H1 (cell line): ENCODE results near the gene LRRC74A. TPM values are rescaled to one million over a fixed set of nuclear protein-coding genes. Genes with fewer than 3 reads are reported as not detected.

ENCODE experiments used
- CTCF ChIA-PET: fragments of 300-600 bp; sonication (Branson Sonifier 250); formaldehyde crosslinking; loops from one replicate; lab custom pipeline; 2021; ENCODE audit not compliant: partially characterized antibody; lab: Charles Lee
- POLR2A ChIA-PET: fragments of 300-600 bp; sonication (Branson Sonifier 250); formaldehyde crosslinking; loops from one replicate; lab custom pipeline; 2021; ENCODE audit warnings: inconsistent platforms; ENCODE audit not compliant: partially characterized antibody; lab: Charles Lee
- DNase-seq, 2 experiments: peaks; one replicate each; pipeline versions ENCODE4 v3.0.0 to v3.0.0-alpha.2; 2010 to 2022; ENCODE audit warnings: low spot score in 2 of 2, low read depth in 1 of 2, mixed read lengths in 1 of 2
- FAIRE-seq: peaks from 2 replicates; lab custom pipeline; 2011; peaks lifted over from hg19 to GRCh38; lab: Jason Lieb, UNC
- H2AFZ ChIP-seq: 2 replicates; pipeline ENCODE4 v1.8.1; 2012; ENCODE audit warnings: low read length, inconsistent platforms
- H2AK5ac ChIP-seq: 2 replicates; pipeline ENCODE4 v1.6.1; 2013; ENCODE audit warnings: low read depth, low read length
- H2BK120ac ChIP-seq: replicated peaks from 2 replicates; pipeline ENCODE3; 2013; ENCODE audit warnings: low read depth, low read length, inconsistent platforms
- H2BK12ac ChIP-seq: 2 replicates; pipeline ENCODE4 v1.6.1; 2013; ENCODE audit warnings: low read depth, low read length
- H2BK15ac ChIP-seq: 2 replicates; pipeline ENCODE4 v1.6.1; 2013; ENCODE audit warnings: low read length
- H2BK20ac ChIP-seq: 2 replicates; pipeline ENCODE4 v1.6.1; 2013; ENCODE audit warnings: low read length
- H2BK5ac ChIP-seq: 2 replicates; pipeline ENCODE4 v1.6.1; 2013; ENCODE audit warnings: low read depth, low read length
- H3K14ac ChIP-seq: 2 replicates; pipeline ENCODE4 v1.6.1; 2013; ENCODE audit warnings: inconsistent platforms; ENCODE audit not compliant: insufficient read length
- H3K18ac ChIP-seq: 2 replicates; pipeline ENCODE4 v1.6.1; 2013; ENCODE audit warnings: low read length; ENCODE audit errors: extremely low read depth
- H3K23ac ChIP-seq: 2 replicates; pipeline ENCODE4 v1.6.1; 2013; ENCODE audit warnings: inconsistent platforms; ENCODE audit not compliant: insufficient read length
- H3K23me2 ChIP-seq: 2 replicates; pipeline ENCODE4 v1.6.1; 2013; ENCODE audit warnings: low read depth, low read length
- H3K27ac ChIP-seq: 2 replicates; pipeline ENCODE4 v1.6.1; 2011; ENCODE audit warnings: low read depth, low read length, inconsistent platforms
- H3K27me3 ChIP-seq, 4 experiments: replicated peaks in 1 of 4; 1 replicate in 1 of 4; 2 replicates in 3 of 4; pipeline versions ENCODE4 v1.6.1 to v1.8.1; 2011 to 2013; ENCODE audit warnings: low read length in 3 of 4, mild to moderate bottlenecking in 3 of 4, inconsistent platforms in 2 of 4, mixed read lengths in 2 of 4, moderate library complexity in 1 of 4; ENCODE audit not compliant: control insufficient read depth in 3 of 4, insufficient read depth in 3 of 4; ENCODE audit errors: extremely low read depth in 1 of 4
- H3K36me3 ChIP-seq, 4 experiments: 2 replicates each; pipeline versions ENCODE4 v1.6.1 to v1.8.1; 2011 to 2013; ENCODE audit warnings: mild to moderate bottlenecking in 4 of 4, low read length in 3 of 4, moderate library complexity in 2 of 4, control low read depth in 1 of 4, inconsistent platforms in 1 of 4; ENCODE audit not compliant: insufficient read depth in 4 of 4, control insufficient read depth in 2 of 4
- H3K4ac ChIP-seq: replicated peaks from 2 replicates; pipeline ENCODE3; 2013; ENCODE audit warnings: low read length, low read depth, mixed read lengths, inconsistent platforms; ENCODE audit not compliant: insufficient read length
- H3K4me1 ChIP-seq, 4 experiments: replicated peaks in 1 of 4; 1 replicate in 1 of 4; 2 replicates in 3 of 4; pipeline versions ENCODE4 v1.6.1 to v1.8.1; 2011 to 2013; ENCODE audit warnings: low read length in 3 of 4, inconsistent platforms in 2 of 4, mixed read lengths in 1 of 4; ENCODE audit not compliant: insufficient read depth in 4 of 4, control insufficient read depth in 3 of 4
- H3K4me2 ChIP-seq, 2 experiments: 2 replicates each; pipeline versions ENCODE4 v1.6.1 to v1.8.1; 2011 to 2013; ENCODE audit warnings: low read depth in 2 of 2, low read length in 2 of 2, control low read depth in 1 of 2, inconsistent platforms in 1 of 2, mild to moderate bottlenecking in 1 of 2; ENCODE audit not compliant: insufficient read depth in 1 of 2
- H3K4me3 ChIP-seq, 4 experiments: fragments of 200-600, 300-600 bp in 1 of 4; sonication (generic), shearing (Covaris generic), sonication (Bioruptor Twin) in 1 of 4; 2 replicates each; pipeline versions ENCODE4 v1.5.1 to v1.8.1; 2011 to 2016; ENCODE audit warnings: low read length in 4 of 4, low read depth in 3 of 4, control low read depth in 2 of 4, inconsistent platforms in 2 of 4, mild to moderate bottlenecking in 2 of 4, mixed read lengths in 1 of 4, moderate library complexity in 1 of 4; ENCODE audit not compliant: insufficient read depth in 2 of 4; ENCODE audit errors: extremely low read depth in 1 of 4
- H3K56ac ChIP-seq: replicated peaks from 2 replicates; pipeline ENCODE3; 2013; ENCODE audit warnings: low read depth, mild to moderate bottlenecking, mixed read lengths, low read length, inconsistent platforms; ENCODE audit not compliant: insufficient read length
- H3K79me1 ChIP-seq: 2 replicates; pipeline ENCODE4 v1.6.1; 2013; ENCODE audit warnings: low read depth, low read length, control low read depth
- H3K79me2 ChIP-seq, 2 experiments: 2 replicates each; pipeline versions ENCODE4 v1.6.1 to v1.8.1; 2012 to 2013; ENCODE audit warnings: low read length in 2 of 2, mild to moderate bottlenecking in 2 of 2, inconsistent platforms in 1 of 2; ENCODE audit not compliant: insufficient read depth in 2 of 2, control insufficient read depth in 1 of 2
- H3K9ac ChIP-seq, 4 experiments: replicated peaks in 1 of 4; 1 replicate in 1 of 4; 2 replicates in 3 of 4; pipeline versions ENCODE4 v1.6.1 to v1.8.1; 2011 to 2013; ENCODE audit warnings: low read depth in 3 of 4, low read length in 3 of 4, control low read depth in 2 of 4, mild to moderate bottlenecking in 2 of 4, moderate library complexity in 2 of 4, inconsistent platforms in 1 of 4; ENCODE audit errors: extremely low read depth in 1 of 4
- H3K9me3 ChIP-seq, 2 experiments: 2 replicates each; pipeline versions ENCODE4 v1.6.1 to v1.8.1; 2012 to 2013; ENCODE audit warnings: mild to moderate bottlenecking in 2 of 2, moderate library complexity in 2 of 2, control low read depth in 1 of 2, inconsistent platforms in 1 of 2, low read depth in 1 of 2, low read length in 1 of 2, mixed read lengths in 1 of 2; ENCODE audit not compliant: insufficient read depth in 2 of 2
- H4K20me1 ChIP-seq, 2 experiments: replicated peaks in 1 of 2; 2 replicates each; pipeline versions ENCODE3 to v1.8.1; 2011 to 2013; ENCODE audit warnings: inconsistent platforms in 2 of 2, low read length in 2 of 2, mild to moderate bottlenecking in 1 of 2; ENCODE audit not compliant: insufficient read depth in 2 of 2, control insufficient read depth in 1 of 2
- H4K5ac ChIP-seq: 2 replicates; pipeline ENCODE4 v1.6.1; 2013; ENCODE audit warnings: low read length, low read depth, mixed read lengths, inconsistent platforms; ENCODE audit not compliant: insufficient read length
- H4K8ac ChIP-seq: 2 replicates; pipeline ENCODE4 v1.8.0; 2013; ENCODE audit warnings: mild to moderate bottlenecking, moderate library complexity, low read length, inconsistent platforms; ENCODE audit not compliant: insufficient read depth; ENCODE audit errors: extremely low read depth
- H4K91ac ChIP-seq: replicated peaks from 2 replicates; pipeline ENCODE3; 2013; ENCODE audit warnings: low read length, mixed read lengths, inconsistent platforms; ENCODE audit not compliant: insufficient read length
- EGR1 ChIP-seq: IDR thresholded peaks from 2 replicates; pipeline ENCODE4 v1.6.1; 2011; ENCODE audit warnings: low read depth, low read length, borderline replicate concordance
- EZH2 ChIP-seq: fragments of 200-600 bp; sonication (generic); IDR thresholded peaks from 2 replicates; pipeline ENCODE4 v1.7.1; 2012; ENCODE audit warnings: low read depth, mild to moderate bottlenecking, moderate library complexity, low read length, inconsistent platforms; ENCODE audit not compliant: severe bottlenecking
- KDM1A ChIP-seq: fragments of 200-600, 300-600 bp; sonication (generic); IDR thresholded peaks from 2 replicates; pipeline ENCODE4 v1.7.1; 2016; ENCODE audit warnings: mild to moderate bottlenecking, low read length, borderline replicate concordance
- POLR2AphosphoS5 ChIP-seq: IDR thresholded peaks from 2 replicates; pipeline ENCODE4 v1.6.1; 2011; ENCODE audit warnings: low read depth, low read length
- SRF ChIP-seq: IDR thresholded peaks from 2 replicates; pipeline ENCODE4 v1.6.1; 2011; ENCODE audit warnings: mild to moderate bottlenecking, low read depth, low read length, moderate library complexity
- TAF1 ChIP-seq: IDR thresholded peaks from 2 replicates; pipeline ENCODE4 v1.6.1; 2011; ENCODE audit warnings: mild to moderate bottlenecking, low read depth, low read length
- TAF7 ChIP-seq: optimal IDR thresholded peaks from 2 replicates; pipeline ENCODE3; 2011; ENCODE audit warnings: low read depth, mild to moderate bottlenecking, inconsistent platforms, low read length, moderate library complexity, borderline replicate concordance
- YY1 ChIP-seq: IDR thresholded peaks from 2 replicates; pipeline ENCODE4 v1.6.1; 2011; ENCODE audit warnings: low read depth, mild to moderate bottlenecking, low read length
- WGBS, 2 experiments: shearing (Covaris generic) in 1 of 2; methylation state at CpG; one replicate each; pipeline versions ENCODE4 v1.1.6 to v1.1.7; 2013 to 2015; ENCODE audit warnings: low lambda C conversion rate in 2 of 2, mixed read lengths in 2 of 2, inconsistent platforms in 1 of 2, low coverage in 1 of 2, missing lambda C conversion rate in 1 of 2; ENCODE audit not compliant: insufficient replicate concordance in 2 of 2, insufficient coverage in 1 of 2, insufficient read length in 1 of 2; ENCODE audit errors: extremely low coverage in 1 of 2, missing lambda C conversion rate in 1 of 2; 5-methylcytosine and 5-hydroxymethylcytosine counted together
- polyA plus RNA-seq, 7 experiments: library from polyadenylated mRNA; depleted of rRNA in 3 of 7; stranded (reverse) in 5 of 7; unstranded in 2 of 7; fragments of >200 nt in 5 of 7; fragments of 200-250 nt in 2 of 7; gene quantifications; 1 replicate in 5 of 7; 2 replicates in 1 of 7; 4 replicates in 1 of 7; pipeline versions ENCODE4 v1.2.1 to v1.2.3, GENCODE V29; 2011 to 2013; ENCODE audit warnings: missing spikeins in 2 of 7, mixed read lengths in 2 of 7
- total RNA-seq: library from RNA; stranded (reverse); fragmentation: NEBNext Ultra II Directional; extraction: Animal tissue kit (Norgen Biotek cat#: 25700); gene quantifications from 2 replicates; pipeline ENCODE4 v1.2.1, GENCODE V29; 2021
- TF ChIP-seq, protein P1 (sequence below): IDR thresholded peaks from 2 replicates; pipeline ENCODE4 v1.6.1; 2012; ENCODE audit warnings: low read length, inconsistent platforms

LRRC74A gene
- total and polyA plus RNA-seq, 2 of the 8 experiments (the other 6 are each of a cell fraction or from before 2014, with no cell fraction given): not detected

DNA sequence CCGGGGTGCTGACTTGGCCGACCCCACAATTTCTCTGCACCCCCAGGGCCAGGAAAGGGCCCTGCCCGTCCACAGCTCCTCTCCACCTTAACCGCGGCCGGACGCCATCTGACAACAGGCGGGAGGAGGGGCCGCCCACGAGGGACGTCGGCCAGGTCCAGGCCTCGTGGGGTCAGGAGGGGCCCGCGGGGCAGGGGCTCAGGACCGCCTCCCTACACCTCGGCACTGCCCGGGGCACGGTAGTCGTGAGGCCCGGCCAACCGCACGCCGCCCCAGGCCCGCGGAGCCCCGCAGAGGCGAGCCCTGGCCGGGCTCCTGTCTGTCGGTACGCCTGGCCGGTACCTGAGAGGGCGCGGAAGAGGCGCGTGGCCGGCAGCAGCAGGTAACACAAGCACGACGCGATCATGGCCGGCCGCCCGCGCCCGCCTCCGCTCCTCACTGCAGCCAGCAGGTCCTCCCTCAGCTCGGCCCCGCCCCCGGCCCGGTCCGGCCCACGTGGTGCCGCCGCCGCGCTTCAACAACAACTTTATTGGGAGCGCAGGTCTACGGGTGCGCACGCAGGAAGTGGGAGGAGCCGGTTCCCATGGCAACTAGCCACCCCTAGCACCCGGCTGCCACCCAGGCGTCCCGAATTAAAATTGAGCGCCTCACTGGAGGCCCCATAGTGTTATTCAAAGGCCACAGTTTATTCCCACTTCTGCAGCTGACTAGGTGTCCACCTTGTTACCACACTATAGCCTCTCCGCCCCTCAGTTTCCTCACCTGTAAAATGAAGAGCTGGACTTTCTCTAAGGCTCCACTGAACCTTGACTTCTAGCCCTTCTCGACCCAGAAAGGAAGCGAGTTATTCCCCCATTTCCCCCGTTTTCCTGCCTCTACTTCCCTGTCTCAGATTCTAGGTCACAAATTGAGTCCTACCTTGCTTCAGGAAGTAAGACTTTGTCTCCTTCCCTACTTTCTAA, 13.5 kb upstream of the LRRC74A start, which contains the start of gene ANGEL1:
TSS of gene ANGEL1 (minus strand) at position 461 of the 962 bp plus-strand sequence. CDS start at position 406, 55 bp downstream.
- Histone ChIP-seq H3K56ac (peak within 1 kb of the TSS; percentile 42), H3K23ac (no peak within 1 kb of the TSS), H2BK15ac (no peak within 1 kb of the TSS), H3K23me2 (peaks cover 5% of the 10 kb centered on the region; the same call in 1 of the 2 replicates), H3K9me3 (no peaks in the 10 kb centered on the region), H4K20me1 (peaks cover 2 to 3% of the 10 kb centered on the region in 2 experiments), H4K5ac (peak within 1 kb of the TSS; percentile 48), H3K36me3 (peaks cover 2 to 13% (median 9%) of the 10 kb centered on the region in 4 experiments; a peak in 5 of 8 replicates), H2BK20ac (no peak within 1 kb of the TSS), H3K4me1 (peaks cover 2 to 9% (median 3%) of the 10 kb centered on the region in 4 experiments; a peak in 3 of 7 replicates), H3K4me3 (peak within 1 kb of the TSS; percentile 74 to 82 (median 80)), H4K8ac (peak within 1 kb of the TSS; percentile 81), H3K14ac (no peak within 1 kb of the TSS), H3K4ac (no peak within 1 kb of the TSS), H3K9ac (peak within 1 kb of the TSS; percentile 60 to 78 (median 72)), H2AK5ac (no peak within 1 kb of the TSS), H3K27ac (peak within 1 kb of the TSS; percentile 76), H2BK5ac (no peak within 1 kb of the TSS), H3K27me3 (no peaks in the 10 kb centered on the region; a peak in 2 of 7 replicates), H3K79me2 (peaks cover 0 to 20% of the 10 kb centered on the region in 2 experiments; a peak in 2 of 4 replicates), H2BK12ac (no peak within 1 kb of the TSS), H2BK120ac (no peak within 1 kb of the TSS), H3K18ac (peak within 1 kb of the TSS; percentile 56), H2AFZ (peak within 1 kb of the TSS; percentile 97), H4K91ac (no peak within 1 kb of the TSS), H3K4me2 (peak within 1 kb of the TSS; percentile 71 to 94), H3K79me1 (no peaks in the 10 kb centered on the region)
- ChIA-PET POLR2A (interaction anchor here (0.8 to 2.5 kb wide), 12 partner anchors 9 to 264 kb away, joined by 3 to 11 read pairs (median 4); no protein-coding TSS in a partner anchor), CTCF (interaction anchor here (0.9 to 2.1 kb wide), 3 partner anchors 27 to 102 kb away, joined by 3 to 14 read pairs (median 3); no protein-coding TSS in a partner anchor)
- WGBS, 2 experiments: 6% methylated on average over 42 of the region's 69 CpGs; no CpG with 5 or more reads in 1 of the 2 experiments
- no peak for FAIRE-seq
- peak; percentile 82 to 97 for DNase-seq
- TF ChIP-seq, protein P1, sequence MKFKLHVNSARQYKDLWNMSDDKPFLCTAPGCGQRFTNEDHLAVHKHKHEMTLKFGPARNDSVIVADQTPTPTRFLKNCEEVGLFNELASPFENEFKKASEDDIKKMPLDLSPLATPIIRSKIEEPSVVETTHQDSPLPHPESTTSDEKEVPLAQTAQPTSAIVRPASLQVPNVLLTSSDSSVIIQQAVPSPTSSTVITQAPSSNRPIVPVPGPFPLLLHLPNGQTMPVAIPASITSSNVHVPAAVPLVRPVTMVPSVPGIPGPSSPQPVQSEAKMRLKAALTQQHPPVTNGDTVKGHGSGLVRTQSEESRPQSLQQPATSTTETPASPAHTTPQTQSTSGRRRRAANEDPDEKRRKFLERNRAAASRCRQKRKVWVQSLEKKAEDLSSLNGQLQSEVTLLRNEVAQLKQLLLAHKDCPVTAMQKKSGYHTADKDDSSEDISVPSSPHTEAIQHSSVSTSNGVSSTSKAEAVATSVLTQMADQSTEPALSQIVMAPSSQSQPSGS: no peak; the same call in 1 of the 2 replicates
- TF ChIP-seq EGR1 (peak; percentile 87; the same call in 1 of the 2 replicates), EZH2 (no peak), YY1 (peak; percentile 86), KDM1A (no peak), TAF1 (peak; percentile 83), POLR2AphosphoS5 (peak; percentile 92), TAF7 (peak; percentile 91), SRF (peak; percentile 33; the same call in 1 of the 2 replicates)
